ENCODE results near the gene RUNDC3A. TPM values are rescaled to one million over a fixed set of nuclear protein-coding genes. Genes with fewer than 3 reads are reported as not detected.

RUNDC3A gene
- total RNA-seq, 4 donors from 2014 or later = 0.42 to 2.8 (median 1.7) TPM

GRCh38 chr17:44268709-44269534 is 39.5 kb upstream of the RUNDC3A start:
- no peak overlapping the region for H3K4me3 ChIP-seq
- H3K4me1 ChIP-seq = peaks cover 0 to 15% (median 3%) of the 10 kb centered on the region in 4 donors
- H3K27me3 ChIP-seq = peaks cover 0 to 20% (median 0%) of the 10 kb centered on the region in 4 donors
- intact Hi-C loops (cut with DNase I) = no loop called here
- no peak overlapping the region for H3K27ac ChIP-seq (replicated peaks in 1 of 4)
- 75% methylated on average over 11 of the region's 11 CpGs for WGBS
- no peak for DNase-seq (ENCODE audit: extremely low spot score)
- H3K36me3 ChIP-seq = no peaks in the 10 kb centered on the region
- no peak for TF ChIP-seq POLR2A (IDR thresholded peaks at IDR 0.05; ENCODE audit: low read depth)
- no peak for TF ChIP-seq EP300 (IDR thresholded peaks at IDR 0.05)
- no peak for TF ChIP-seq POLR2AphosphoS5 (IDR thresholded peaks at IDR 0.05)
- TF ChIP-seq, protein P1, sequence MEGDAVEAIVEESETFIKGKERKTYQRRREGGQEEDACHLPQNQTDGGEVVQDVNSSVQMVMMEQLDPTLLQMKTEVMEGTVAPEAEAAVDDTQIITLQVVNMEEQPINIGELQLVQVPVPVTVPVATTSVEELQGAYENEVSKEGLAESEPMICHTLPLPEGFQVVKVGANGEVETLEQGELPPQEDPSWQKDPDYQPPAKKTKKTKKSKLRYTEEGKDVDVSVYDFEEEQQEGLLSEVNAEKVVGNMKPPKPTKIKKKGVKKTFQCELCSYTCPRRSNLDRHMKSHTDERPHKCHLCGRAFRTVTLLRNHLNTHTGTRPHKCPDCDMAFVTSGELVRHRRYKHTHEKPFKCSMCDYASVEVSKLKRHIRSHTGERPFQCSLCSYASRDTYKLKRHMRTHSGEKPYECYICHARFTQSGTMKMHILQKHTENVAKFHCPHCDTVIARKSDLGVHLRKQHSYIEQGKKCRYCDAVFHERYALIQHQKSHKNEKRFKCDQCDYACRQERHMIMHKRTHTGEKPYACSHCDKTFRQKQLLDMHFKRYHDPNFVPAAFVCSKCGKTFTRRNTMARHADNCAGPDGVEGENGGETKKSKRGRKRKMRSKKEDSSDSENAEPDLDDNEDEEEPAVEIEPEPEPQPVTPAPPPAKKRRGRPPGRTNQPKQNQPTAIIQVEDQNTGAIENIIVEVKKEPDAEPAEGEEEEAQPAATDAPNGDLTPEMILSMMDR (IDR thresholded peaks at IDR 0.05) = no peak
- H3K9me3 ChIP-seq = no peaks in the 10 kb centered on the region

DNA sequence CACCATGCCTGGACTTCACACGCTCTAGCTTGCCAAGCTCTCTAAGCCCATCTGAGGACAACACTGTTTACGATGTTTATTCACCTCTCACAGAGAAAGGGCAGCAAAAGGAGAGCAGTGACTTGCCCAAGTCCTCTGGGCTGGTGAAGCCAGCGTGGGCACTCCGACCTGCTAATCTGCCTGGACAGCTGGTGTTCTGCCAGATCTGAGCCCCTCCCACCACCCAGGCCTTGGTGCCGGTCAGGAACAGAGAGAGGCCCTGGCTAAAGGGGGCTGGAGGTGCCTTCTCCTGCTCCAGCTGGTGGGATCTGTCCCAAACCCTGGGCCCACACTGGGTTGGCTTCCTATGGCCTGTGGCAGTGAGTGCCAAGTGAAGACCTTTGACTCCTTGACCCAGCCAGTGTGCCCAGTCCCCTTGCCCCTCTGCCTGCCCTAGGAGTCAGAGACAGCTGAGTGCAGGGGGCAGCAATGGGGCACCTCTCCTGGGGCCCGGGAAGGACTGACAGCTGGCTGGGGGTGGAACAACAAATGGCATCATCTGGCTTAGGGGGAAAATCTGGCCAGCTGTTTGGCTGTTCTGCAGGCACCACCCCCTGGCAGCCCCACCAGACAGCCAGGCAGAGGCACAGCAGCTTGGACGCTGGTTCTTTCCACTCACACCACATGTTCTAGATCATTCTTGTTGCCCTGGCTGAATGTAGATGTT is 38.7 kb upstream of the RUNDC3A start:
- TF ChIP-seq, protein P1 (IDR thresholded peaks at IDR 0.05) = no peak
- TF ChIP-seq POLR2A (IDR thresholded peaks at IDR 0.05; ENCODE audit: low read depth) (no peak), POLR2AphosphoS5 (IDR thresholded peaks at IDR 0.05) (no peak), EP300 (IDR thresholded peaks at IDR 0.05) (no peak)
- Histone ChIP-seq H3K36me3 (no peaks in the 10 kb centered on the region), H3K4me1 (peaks cover 0 to 15% (median 3%) of the 10 kb centered on the region in 4 donors), H3K4me3 (no peak overlapping the region), H3K27me3 (peaks cover 0 to 20% (median 0%) of the 10 kb centered on the region in 4 donors), H3K27ac (replicated peaks in 1 of 4) (no peak overlapping the region), H3K9me3 (no peaks in the 10 kb centered on the region)
- intact Hi-C loops (cut with DNase I) = no loop called here
- WGBS = 80% methylated on average over 6 of the region's 7 CpGs
- DNase-seq (ENCODE audit: extremely low spot score) = no peak

DNA sequence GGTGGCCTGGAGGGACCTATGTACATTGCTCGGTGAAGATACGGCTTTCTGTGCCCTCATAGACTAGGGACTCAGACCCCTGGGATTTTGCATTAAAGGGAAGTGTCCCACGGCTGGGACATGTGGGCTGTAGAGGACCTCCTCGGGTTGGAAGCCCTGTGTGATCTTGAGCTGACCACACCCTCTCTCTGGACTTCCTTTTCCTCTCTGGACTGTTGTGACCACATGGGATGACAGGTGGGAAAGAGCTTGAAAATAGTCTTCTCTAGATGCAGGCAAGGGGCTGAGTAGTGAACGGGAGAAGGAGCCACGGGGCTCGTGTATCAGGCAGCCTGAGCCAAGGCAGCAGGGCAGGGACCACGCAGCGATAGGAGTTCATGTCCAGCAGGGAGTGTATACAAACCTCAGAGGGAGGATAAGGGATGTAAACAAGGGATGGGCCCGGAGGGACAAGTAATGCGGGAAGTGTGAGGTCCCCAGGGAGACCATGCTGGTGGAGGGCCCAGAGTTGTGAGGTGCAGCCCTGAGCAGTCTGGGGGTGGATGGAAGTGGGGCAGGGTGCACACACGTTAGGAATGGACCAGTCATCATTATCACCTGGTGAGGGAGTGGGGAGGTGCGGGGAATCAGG is 36.0 kb upstream of the RUNDC3A start:
- Histone ChIP-seq H3K36me3 (no peaks in the 10 kb centered on the region), H3K4me3 (no peak overlapping the region), H3K27ac (replicated peaks in 1 of 4) (no peak overlapping the region), H3K27me3 (peaks cover 0 to 20% (median 0%) of the 10 kb centered on the region in 4 donors), H3K9me3 (no peaks in the 10 kb centered on the region), H3K4me1 (peaks cover 0 to 15% (median 3%) of the 10 kb centered on the region in 4 donors)
- intact Hi-C loops (cut with DNase I) = no loop called here
- DNase-seq (ENCODE audit: extremely low spot score) = no peak
- TF ChIP-seq POLR2A (IDR thresholded peaks at IDR 0.05; ENCODE audit: low read depth) (no peak), POLR2AphosphoS5 (IDR thresholded peaks at IDR 0.05) (no peak), EP300 (IDR thresholded peaks at IDR 0.05) (no peak)
- TF ChIP-seq, protein P1 (IDR thresholded peaks at IDR 0.05) = no peak
- 61% methylated on average over 13 of the region's 13 CpGs for WGBS

- WGBS = 77% methylated on average over 3 of the region's 6 CpGs
- Histone ChIP-seq H3K36me3 (no peaks in the 10 kb centered on the region), H3K4me3 (no peak overlapping the region), H3K27ac (replicated peaks in 1 of 4) (no peak overlapping the region), H3K4me1 (peaks cover 0 to 15% (median 3%) of the 10 kb centered on the region in 4 donors), H3K27me3 (peaks cover 0 to 20% (median 0%) of the 10 kb centered on the region in 4 donors), H3K9me3 (no peaks in the 10 kb centered on the region)
- TF ChIP-seq, protein P1 (IDR thresholded peaks at IDR 0.05) = no peak
- no peak for TF ChIP-seq POLR2AphosphoS5 (IDR thresholded peaks at IDR 0.05)
- no peak for TF ChIP-seq EP300 (IDR thresholded peaks at IDR 0.05)
- TF ChIP-seq POLR2A (IDR thresholded peaks at IDR 0.05; ENCODE audit: low read depth) = no peak
- no peak for DNase-seq (ENCODE audit: extremely low spot score)
- intact Hi-C loops (cut with DNase I) = no loop called here
These were observed 35.4 kb upstream of the RUNDC3A start for GRCh38 chr17:44272954-44273353.
